Ureter (tissue), 1 donor: ENCODE measurements around the gene SLC13A3. TPM values are rescaled to one million over a fixed set of nuclear protein-coding genes. Genes with fewer than 3 reads are reported as not detected.
A peak's percentile ranks its signal among the peaks of the same experiment; 100 is the strongest.
"Not testable (repeated sequence)": the region's sequence is repeated elsewhere in the genome, so short reads cannot be mapped to it uniquely, and the experiment has no call there.

Source experiments
- DNase-seq: peaks from one replicate; pipeline ENCODE4 v3.0.0-alpha.2; 2020; ENCODE audit warnings: low spot score
- total RNA-seq: library from RNA; stranded (reverse); gene quantifications from one replicate; pipeline ENCODE4 v1.2.4, GENCODE V29; 2023
- donor health status: DM: yes; HTN: yes; CAD: no.

SLC13A3 gene
- total RNA-seq, 1 donor from 2014 or later, result 5.1 TPM

DNA sequence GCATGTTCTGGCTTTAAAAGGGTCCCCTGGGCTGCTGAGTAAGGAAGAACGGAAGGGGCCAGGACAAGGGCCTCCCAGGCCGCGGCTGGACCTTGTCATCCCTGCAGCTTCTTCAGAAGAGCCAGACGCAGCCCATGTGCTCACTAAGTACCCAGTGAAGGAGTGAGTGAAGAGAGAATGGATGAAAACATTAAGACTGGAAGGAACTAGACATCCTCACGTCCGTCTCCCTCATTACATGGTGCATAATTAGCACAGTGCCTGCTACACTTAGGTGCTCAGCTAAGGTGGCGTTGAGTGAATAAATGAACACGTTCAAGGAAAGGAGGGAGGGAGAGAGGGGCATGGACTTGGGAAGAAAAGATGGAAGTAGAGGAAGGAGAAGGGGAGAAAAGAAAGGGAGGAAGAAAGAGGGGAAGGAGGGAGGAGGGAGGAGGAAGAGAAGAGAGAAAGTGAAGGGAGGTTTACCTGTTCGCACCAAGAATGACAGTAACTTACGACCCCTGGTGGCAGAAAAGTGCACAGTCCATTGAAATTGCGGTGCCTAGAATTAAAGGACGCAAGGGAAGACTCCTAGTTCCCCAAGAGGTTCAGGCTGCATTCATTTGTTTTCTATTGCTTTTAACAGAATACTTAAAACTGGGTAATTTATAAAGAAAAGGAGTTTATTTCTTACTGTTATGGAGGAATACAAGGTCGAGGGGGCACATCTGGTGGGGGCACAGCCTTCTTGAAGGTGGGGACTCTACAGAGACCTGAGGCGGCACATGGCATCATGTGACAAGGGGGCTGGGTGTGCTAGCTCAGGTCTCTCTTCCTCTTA is 30.0 kb upstream of the SLC13A3 start:
- DNase-seq, result peak; percentile 74

DNA sequence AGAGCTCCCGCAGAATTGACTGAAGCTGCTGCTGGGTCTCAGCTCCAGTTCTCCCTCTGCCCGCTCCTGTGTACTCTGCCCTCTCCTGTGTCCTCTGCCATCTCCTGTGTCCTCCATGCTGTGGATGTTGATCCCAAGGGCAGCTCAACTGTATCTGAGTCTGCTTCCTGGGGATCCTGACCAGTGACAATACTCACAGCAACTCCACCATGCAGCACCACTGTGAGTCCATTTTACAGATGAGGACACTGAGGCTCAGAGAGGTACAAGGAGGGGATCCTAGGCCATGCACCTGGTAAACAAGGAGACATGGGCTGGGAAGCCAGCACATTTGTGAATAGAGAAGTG is 29.4 kb upstream of the SLC13A3 start:
- no peak for DNase-seq

DNA sequence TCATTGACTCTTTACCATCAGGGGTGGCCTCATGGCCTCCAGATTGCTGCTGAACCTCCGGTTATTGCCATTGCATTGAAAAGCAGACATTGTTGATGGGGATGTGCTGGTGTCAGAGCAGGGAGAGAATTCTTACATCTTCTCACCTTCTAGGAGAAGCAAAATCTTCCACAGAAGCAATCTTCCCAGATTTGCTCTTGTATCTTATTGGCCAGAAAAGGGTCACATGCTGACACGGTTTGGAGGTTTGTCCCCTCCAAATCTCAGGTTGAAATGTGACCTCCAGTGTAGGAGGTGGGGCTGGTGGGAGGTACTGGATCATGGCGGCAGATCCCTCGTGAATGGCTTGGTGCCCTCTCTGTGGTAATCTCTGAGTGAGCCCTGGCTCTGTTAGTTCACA is 27.3 kb upstream of the SLC13A3 start:
- no peak for DNase-seq

DNA sequence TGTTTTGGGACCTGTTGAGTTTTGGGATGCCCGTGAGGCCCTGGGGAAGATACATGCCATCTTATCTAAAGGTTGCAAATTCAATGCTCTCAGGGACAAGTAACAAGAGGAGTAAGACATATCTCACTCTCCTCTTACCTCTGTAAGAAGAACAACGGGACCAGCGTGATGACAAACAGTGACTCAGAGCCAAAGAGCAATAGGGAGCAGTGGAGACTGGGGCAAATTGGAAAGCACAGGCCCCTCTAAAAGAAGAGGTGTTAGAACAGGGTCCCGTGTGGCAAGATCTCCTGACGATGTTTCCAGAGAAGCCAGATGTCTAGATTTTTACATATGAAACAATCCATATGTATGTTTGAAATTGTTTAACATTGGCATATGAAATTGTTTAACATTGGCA is 26.3 kb upstream of the SLC13A3 start:
- DNase-seq, result no peak

DNA sequence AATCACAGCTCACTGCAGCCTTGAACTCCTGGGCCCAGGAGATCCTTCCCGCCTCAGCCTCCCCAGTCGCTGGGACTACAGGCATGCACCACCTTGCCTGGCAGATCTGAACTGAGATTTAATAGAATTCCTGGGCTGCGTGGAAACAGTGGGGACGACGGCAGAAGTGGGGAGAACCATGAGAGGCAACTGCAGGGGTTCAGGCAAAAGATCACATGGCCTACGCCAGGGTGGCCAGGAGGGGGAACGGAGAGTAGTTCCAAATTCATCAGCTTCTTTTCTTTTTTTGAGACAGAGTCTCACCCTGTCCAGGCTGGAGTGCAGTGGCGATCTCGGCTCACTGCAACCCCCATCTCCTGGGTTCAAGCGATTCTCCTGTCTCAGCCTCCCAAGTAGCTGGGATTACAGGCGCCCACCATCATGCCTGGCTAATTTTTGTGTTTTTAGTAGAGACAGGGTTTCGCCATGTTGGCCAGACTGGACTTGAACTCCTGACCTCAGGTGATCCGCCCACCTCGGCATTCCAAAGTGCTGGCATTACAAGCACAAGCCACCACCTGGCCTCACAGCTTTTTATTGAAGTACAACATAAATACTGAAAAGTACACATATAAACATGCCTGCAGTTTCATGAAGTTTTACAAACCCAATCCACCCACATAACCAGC is 25.5 kb upstream of the SLC13A3 start:
- DNase-seq, result not testable (repeated sequence)

DNA sequence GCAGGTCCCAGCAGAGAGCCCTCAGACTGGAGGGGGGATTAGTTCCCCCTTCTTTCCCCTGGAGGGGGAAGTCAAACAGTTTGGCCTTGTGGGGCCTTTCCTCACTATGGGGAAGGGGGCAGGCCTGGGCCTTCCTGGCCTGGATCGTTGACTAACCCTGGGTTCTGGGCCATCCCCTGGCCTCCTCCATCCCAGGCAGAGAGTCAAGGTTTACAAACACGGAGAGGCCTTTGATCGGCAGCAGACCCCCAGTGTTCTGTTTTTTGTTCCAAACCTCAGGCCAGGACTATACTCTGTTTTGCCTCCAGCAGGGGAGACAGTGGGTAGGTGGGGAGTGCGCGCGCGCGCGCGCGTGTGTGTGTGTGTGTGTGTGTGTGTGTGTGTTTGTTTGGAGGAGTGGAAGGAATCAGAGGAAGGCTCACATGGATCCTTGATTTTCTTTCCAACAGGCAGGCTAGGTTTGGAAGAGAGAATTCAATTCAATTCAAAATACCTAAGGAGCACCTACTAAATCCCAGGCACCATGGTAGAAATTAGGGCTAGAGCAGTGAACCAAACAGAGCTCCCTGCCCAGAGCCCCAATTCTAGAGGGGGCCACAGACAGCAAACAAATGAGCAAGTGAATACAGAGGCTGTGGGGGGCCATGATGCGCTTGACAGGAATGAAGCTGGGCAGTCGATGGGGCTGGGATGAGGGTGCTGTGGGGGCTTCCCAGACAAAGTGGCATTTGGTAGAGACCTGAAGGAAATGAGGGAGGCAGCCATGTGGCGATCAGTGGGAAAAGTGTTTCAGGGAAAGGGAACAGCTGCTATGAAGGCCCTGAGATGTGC is 23.2 kb upstream of the SLC13A3 start:
- DNase-seq, result no peak

DNA sequence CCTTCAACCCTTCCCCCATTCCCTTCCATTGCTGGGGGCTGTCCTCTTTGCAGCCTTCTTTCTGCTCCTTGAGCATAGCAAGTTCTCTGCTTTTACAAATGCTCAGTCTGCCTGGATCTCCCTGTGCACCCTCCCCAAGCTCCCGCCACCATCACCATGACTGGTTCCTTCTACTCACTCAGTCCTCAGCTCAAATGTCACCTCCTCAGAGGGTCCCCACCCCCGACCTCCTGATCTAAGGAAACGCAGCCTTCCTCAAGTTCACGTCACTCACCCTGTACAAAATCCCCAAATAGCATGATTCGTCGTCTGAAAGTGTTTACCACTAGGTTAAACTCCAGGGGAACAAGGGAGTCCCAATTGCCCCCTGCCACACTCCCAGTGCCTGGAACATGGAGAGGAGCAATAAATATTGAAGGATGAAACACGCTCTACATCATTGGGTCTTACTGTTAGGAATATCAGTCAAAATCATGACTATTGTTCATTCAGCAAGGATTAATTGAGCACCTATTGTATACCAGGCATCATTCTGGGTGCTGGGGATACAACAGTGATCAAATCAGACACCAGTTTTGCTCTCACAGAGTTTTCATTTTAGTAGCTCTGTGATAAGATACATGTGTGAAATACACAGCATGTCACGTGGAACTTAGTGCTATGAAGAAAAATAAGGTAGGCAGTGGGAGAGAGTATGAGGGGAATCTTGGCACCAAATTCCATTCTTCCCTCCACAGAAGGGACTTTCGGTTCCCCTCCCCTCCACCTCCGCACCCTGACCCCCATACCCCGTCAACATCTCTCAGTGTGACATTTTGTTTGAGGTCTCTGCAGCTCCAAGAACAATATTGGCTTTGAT is 22.4 kb upstream of the SLC13A3 start:
- no peak for DNase-seq

DNA sequence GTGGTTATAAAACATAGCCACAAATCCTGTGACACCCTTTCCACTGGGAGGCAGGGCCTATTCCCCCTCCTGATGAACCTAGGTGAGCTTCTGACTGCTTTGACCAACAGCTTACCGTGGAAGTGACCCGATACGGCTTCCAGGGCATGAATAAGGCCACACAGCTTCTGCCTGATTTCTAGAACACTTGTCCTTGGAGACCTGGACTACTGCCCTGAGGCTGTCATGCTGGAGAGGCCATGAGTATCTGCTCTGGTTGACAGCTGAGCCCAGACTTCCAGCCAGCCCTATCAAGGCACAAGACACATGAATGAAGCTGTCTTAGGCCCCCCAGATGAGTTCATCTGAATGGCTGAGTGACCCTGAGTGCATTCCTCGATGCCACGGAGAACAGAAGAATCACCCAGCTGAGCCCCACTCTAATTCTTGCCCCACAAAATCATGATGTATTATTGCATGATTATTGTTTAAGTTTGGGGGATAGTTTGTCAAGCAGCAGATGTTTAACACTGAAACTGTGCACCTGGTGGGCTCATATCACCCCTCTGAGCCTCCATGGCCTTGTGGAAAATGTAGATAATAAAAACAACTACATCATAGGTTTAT is 21.4 kb upstream of the SLC13A3 start:
- DNase-seq, result no peak

DNA sequence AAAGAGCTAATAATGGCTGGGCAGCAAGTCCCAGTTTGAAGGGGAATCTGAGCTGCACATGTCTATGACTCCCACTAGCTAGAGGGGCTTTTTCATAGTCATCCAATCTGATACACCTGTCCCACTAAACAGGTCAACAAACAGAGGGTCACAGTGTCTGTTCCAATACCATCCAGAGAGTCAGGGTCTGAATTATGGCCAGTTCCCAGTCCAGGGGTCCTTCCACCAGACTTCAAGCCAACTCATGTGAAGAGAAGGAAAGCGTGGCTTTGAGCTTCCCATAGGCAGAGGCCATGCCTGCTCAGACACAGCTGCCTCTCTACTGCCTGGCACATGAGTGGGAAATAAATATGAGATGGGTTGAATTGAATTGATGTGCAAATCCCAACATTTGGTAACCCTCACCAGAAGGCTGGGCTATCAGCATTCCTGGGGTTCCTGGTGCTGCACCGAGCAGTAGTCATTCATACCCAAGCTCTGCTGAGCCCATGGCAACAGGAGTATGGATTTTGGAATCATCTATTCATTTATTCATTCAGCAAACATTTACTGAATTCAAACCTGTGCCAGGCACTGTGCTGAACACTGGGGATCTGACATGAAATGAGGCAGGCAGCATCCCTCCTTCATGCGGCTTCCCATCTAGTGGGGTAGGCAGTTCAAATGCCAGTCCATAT is 20.7 kb upstream of the SLC13A3 start:
- DNase-seq, result no peak

DNA sequence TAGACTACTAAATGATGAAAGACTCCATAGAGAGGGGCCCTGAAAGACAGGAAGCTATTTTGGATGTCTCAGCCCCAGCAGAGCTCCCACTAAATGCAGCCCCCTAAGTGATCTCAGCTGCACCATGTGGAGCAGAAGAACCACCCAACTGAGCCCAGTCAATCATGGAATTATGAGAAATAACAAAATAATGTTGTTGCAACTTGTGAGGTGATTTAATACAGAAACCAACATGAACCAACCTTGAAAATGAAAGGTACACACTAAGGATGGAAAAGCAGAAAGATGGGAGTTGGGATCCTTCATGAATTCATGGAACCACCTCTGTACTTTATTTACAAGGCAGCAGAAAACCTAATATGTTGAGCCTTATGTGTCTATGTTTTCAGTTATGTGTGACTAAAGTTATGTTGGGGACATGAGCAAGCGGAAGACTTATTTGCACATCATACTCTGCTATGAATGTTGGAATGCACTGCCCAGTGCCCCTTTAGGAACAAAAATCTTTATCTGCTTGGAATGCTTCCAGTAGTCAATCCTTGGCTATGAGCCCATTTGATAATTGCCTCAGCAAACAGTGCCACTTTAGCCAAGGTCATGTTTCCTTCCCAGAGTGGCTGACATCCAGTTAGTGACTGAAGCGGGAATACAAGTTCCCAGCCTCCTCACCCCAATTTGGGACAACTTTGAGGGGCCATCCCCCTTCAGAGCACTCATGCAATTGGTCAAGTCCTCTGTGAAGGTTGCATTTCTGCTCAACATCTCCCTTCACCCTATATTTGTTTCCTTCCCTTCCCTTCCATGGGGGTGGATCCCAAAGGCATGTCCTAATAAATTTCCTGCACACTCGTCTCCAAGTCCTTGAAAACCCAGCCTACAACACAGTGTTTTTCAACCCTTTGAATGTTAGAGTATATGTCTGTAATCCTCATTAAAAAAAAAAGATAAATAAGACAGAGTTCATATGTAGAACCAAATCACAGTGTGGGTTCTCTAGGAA is 19.6 kb upstream of the SLC13A3 start:
- no peak for DNase-seq

DNA sequence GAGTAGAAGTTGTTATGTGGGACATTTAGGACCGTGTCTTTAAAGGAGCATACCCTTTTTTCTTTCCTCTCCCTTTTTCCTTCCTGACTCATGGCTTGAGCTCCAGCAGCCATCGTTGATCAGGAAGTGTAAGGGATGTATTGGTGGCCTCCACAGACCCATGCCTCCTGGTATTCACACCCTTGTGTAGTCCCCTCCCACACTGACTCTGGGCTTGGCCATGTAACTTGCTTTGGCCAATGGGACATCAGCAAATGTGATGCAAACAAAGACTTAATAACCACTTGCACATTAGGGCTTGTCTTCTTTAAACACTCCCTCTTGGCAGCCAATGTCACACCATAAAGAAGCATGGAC is 18.9 kb upstream of the SLC13A3 start:
- no peak for DNase-seq

DNA sequence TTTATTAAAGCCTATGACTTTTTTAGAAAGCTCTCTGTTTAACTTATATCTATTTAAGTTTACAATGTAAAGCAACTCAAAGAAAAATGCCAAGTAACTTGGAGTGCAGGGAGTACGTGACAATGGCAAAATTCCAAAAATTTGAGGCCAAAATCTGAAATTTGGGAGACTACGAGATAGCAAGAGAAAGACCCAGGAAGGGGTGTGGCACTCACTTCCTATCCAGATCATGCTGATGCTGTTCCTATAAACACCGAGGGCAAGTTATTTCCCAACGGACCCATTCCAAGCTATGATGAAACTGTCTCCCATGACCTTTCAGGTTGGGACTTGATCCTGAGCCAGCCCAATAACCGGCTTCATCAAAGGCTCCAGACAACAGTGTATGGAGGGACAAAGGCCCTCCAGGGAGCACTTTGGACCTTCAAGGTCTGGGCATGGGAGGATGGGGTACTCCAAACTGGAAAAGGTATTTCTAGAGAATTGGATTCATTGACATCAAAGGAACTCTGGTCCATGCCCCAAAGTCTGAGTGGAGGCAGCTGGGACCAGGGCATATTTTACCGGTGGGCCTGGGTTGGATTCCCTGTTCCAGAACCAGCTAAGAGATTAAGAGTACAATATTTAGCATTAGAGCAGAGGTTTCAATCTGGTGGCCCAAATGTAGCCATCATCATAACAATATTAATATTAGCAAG is 15.7 kb upstream of the SLC13A3 start:
- DNase-seq, result no peak

DNA sequence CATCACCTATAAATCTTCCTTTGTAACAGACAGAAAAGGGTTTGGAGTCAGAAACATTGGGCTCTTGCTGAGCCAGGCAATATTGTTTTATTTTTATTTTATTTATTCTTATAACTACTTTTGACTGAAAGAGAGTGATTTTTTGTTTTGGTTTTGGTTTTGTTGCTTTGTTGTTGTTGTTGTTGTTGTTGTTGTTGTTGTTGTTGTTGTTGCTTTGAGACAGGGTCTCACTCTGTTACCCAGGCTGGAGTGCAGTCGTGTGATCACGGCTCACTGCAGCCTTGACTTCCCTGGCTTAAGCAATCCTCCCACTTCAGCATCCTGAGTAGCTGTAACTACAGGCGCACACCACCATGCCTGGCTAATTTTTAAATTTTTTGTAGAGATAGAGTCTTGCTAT is 15.0 kb upstream of the SLC13A3 start:
- no peak for DNase-seq

DNA sequence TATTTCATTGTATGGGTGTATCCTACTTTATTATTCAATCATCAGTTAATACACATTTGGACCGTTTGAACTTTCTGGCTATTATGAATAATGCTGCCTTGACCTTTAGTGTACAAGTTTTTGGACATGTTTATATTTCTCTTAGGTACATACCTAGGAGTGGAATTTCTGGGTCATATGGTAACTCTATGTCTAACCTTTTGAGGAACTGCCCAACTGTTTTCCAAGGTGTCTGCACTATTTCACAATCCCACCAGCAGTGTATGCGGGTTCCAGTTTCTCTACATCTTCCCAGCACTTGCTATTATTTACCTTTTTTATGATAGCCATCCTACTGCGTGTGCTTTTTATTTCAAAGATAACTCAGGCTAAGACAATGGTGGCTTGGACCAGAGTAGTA is 14.3 kb upstream of the SLC13A3 start:
- no peak for DNase-seq

DNA sequence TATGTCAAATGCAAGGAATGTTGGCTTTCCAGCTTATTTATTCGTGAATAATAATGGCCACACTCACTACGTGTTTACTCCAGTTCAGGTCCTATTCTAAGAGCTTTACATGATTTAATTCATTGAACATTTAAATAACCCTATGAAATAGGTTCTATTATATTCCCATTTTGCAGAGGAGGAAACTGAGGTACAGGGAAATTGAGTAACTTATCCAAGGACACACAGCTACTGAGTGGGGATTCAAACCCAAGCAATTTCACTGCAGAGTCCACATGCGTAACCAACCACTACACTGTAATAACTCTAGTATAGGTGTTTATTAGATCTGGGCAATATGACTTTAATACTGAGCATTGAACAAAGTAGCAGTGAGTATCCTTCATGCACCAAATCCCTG is 12.3 kb upstream of the SLC13A3 start:
- no peak for DNase-seq

DNA sequence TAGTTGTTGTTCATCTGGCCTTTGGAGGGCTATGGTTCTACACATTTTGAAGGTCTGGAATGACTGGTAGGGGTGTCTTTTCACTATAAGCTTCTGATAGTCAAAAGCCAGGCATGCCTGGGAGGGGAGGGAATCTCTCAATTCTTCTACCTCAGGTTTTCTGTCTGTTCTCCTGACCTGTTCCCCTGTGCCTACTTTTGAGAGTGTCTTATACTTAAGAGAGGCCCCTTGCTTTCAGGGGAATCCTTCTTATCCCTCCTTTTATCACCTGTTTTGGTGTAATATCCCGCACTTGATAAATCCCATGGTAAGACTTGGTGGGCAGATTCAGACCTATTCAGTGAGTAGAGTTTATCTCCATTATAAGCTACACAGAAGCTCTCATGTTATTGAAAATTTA is 10.4 kb upstream of the SLC13A3 start:
- DNase-seq, result no peak

DNA sequence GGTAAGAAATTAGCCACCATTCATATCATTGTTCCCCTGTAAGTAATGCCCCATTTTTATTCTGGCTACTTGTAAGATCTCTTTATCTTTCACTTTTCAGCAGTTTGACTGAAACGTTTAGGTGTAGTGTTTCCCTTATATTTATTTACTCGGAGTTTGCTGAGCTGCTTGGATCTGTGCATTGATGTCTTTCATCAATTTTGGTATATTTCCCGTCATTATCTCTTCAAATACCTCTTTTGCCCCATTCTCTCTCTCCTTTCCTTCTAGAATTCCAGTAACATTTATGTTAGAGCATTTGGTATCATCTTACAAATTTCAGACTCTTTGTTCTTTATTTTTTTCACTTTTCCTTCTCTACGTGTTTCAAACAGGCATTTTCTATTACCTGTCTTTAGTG is 9.2 kb upstream of the SLC13A3 start:
- no peak for DNase-seq

DNA sequence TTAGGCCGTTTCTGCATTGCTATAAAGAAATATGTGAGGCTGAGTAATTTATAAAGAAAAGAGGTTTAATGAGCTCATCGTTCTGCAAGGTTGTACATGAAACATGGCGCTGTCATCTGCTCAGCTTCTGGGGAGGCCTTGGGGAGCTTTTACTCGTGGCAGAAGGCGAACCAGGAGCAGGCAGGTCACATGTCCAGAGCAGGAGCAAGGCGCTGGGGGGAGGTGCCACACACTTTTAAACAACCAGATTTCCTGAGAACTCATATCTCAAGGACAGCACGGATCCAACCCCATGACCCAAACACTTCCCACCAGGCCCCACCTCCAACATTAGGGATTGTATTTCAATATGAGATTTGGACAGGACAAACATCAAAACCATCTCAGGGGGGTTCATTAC is 6.4 kb upstream of the SLC13A3 start:
- DNase-seq, result no peak

DNA sequence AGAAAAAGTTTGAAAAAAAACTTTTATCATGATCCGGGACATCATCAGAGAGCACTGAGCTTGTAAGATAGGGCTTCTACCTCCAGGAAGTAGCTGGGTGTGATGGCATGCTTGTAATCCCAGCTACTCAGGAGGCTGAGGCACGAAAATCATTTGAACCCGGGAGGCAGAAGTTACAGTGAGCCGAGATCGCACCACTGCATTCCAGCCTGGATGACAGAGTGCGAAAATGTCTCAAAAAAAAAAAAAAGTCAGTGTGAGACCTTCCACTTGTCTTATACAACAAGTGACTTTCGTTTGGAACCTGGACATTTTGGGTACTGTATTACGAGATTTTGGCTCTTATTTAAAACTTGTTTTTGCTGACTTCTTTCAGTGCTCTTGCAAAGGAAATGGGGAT is 5.9 kb upstream of the SLC13A3 start:
- DNase-seq, result no peak
